Activated naive CD4-positive, alpha-beta T cell treated with anti-CD3 and anti-CD28 coated beads for 36 hours (primary cell): ENCODE measurements around the gene WLS. TPM values are rescaled to one million over a fixed set of nuclear protein-coding genes. Genes with fewer than 3 reads are reported as not detected.
A peak's percentile ranks its signal among the peaks of the same experiment; 100 is the strongest.

Experiments used
- CTCF ChIA-PET: fragments of 350-600 bp; sonication (Branson Sonifier 250); formaldehyde crosslinking; loops from one replicate; lab custom pipeline; 2021; ENCODE audit warnings: antibody characterized with exemption; lab: Charles Lee
- DNase-seq: peaks from one replicate; pipeline ENCODE4 v3.0.0-alpha.2; 2020
- H3K27ac Mint-ChIP-seq: one replicate; pipeline ENCODE4 v1.8.0; 2021; ENCODE audit warnings: mild to moderate bottlenecking, mixed read lengths
- H3K27me3 Mint-ChIP-seq: one replicate; pipeline ENCODE4 v1.8.0; 2021; ENCODE audit warnings: low read depth, mixed read lengths
- H3K36me3 Mint-ChIP-seq: one replicate; pipeline ENCODE4 v1.8.0; 2021; ENCODE audit warnings: low read depth, mixed read lengths
- H3K4me1 Mint-ChIP-seq: one replicate; pipeline ENCODE4 v1.8.0; 2021; ENCODE audit warnings: low read depth, mixed read lengths
- H3K4me3 Mint-ChIP-seq: one replicate; pipeline ENCODE4 v1.8.0; 2021; ENCODE audit warnings: mild to moderate bottlenecking, moderate library complexity, mixed read lengths
- H3K9me3 Mint-ChIP-seq: one replicate; pipeline ENCODE4 v1.8.0; 2021; ENCODE audit warnings: mixed read lengths
- intact Hi-C: fragments of 100-400 bp; cut with micrococcal nuclease; formaldehyde crosslinking; loops from one replicate; pipeline ENCODE4 v1.15.1; 2023
- total RNA-seq, 2 experiments: library from RNA; stranded (reverse); gene quantifications; one replicate each; pipeline ENCODE4 v1.2.3, GENCODE V29; 2021

WLS gene
- total RNA-seq, 2 experiments from 2014 or later: not detected

DNA sequence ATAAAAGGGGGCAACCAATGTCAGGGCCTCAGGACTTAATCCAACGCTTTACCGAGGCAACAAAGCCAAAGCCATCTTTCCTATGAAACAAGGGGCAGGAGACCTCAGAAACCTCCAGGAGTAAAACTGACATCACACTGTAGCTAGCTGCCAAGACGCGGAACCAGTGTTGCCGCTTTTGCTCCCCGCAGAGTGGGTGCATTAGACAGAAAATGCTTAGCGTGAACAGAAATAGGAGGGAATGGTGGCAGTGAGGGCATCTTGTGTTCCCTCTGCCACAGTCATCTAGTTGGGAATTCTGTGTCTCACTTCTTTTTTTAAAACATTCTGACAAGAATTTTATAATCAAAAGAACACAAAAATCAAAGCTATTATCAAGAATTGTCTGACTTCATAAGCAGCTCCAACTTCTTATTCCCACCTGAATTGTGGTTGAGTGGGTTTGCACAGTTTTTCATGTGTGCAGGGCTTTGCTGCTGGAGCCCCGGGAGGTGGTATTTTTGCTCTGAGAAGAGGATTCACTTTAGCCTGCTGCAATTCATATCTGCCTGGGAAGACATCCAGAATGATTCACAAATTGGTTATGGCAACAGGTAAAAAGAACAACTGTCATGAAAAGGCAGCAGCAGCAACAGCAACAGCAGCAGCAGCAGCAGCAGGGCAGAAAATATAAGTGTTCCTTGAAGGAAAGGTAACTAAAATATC is 99.7 kb downstream of the WLS start:
- intact Hi-C loops: no loop called here
- H3K27ac Mint-ChIP-seq: no peak overlapping the region
- CTCF ChIA-PET: no interaction called here
- H3K4me1 Mint-ChIP-seq: no peaks in the 10 kb centered on the region
- H3K9me3 Mint-ChIP-seq: no peaks in the 10 kb centered on the region
- no peaks in the 10 kb centered on the region for H3K36me3 Mint-ChIP-seq
- no peak for DNase-seq
- no peak overlapping the region for H3K4me3 Mint-ChIP-seq
- H3K27me3 Mint-ChIP-seq: no peaks in the 10 kb centered on the region

DNA sequence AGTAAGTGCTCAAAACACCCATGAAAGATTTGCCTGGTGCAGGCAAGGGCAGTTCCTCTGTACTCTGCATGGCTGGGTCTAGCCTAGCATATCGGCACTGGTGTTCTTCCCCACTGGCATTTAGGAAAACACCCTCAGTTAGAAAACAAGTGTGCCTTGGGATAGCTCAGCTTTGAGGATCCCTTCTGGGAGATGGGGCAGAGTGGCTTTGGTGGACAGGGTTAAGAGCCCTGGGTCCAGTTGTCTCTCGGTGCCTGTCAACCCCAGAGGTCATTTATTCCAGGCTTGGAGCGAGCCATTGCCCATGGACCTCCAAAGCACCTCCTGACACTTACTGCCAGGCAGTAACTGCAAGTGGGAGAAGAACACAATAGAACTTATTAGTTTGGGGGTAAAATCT is 101.1 kb downstream of the WLS start:
- Mint-ChIP-seq H3K4me3 (no peak overlapping the region), H3K36me3 (no peaks in the 10 kb centered on the region), H3K9me3 (no peaks in the 10 kb centered on the region), H3K4me1 (no peaks in the 10 kb centered on the region), H3K27me3 (no peaks in the 10 kb centered on the region), H3K27ac (no peak overlapping the region)
- intact Hi-C loops: no loop called here
- CTCF ChIA-PET: interaction anchor here (0.6 kb wide), 1 partner anchor 14 kb away, joined by 3 read pairs; no protein-coding TSS in a partner anchor
- no peak for DNase-seq

DNA sequence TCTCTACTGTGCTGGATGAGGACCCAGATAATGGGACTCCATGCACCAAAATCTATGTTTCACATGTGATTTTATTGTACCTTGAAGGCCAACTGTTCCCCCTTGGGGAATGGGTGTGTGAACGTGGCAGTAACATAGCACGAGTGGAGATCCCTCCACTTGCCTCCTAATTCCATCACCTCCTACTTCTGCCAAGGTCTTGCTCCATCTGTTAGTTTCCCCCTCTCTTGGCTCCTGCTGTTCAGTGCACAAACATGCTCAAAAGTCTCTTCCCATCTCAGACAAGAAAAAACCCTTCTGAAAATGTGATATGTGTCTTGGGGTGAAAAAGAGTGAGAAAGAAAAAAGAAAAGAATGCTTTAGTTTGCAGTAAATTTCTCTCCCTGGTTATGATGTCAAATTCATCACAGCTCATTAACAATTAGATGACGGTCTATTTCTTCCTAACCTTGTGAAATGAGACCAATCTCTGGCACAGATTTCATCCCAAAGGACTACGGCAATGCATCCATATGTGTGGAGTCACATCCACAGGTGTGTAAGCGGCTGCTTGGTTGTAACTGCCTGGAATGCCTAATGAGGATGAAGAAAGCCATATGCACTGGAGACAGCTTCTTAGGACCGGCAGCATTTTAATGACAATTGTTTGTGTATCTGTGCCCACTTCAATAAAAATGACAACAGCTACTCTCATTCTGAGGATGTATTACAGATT is 102.6 kb downstream of the WLS start:
- CTCF ChIA-PET: interaction anchor here (0.6 kb wide), 1 partner anchor 363 kb away, joined by 3 read pairs; no protein-coding TSS in a partner anchor
- H3K27ac Mint-ChIP-seq: no peak overlapping the region

DNA sequence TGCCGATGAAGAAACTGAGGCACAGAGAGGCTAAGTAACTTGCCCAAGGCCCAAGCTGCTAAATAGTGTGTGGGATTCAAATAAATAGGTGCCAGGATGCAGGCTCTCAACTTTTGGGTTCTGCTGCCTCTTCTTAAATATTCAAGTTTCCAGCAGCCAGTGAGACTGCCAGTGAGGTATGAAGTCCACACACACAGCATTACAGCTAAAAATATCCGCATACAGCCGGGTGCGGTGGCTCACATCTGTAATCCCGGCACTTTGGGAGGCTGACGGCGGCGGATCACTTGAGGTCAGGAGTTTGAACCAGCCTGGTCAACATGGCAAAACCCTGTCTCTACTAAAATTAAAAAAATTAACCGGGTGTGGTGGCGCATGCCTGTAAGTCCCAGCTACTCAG is 103.5 kb downstream of the WLS start:
- intact Hi-C loops: no loop called here
- no peak for DNase-seq
- Mint-ChIP-seq H3K9me3 (no peaks in the 10 kb centered on the region), H3K27ac (no peak overlapping the region), H3K4me3 (no peak overlapping the region), H3K27me3 (no peaks in the 10 kb centered on the region), H3K4me1 (no peaks in the 10 kb centered on the region), H3K36me3 (no peaks in the 10 kb centered on the region)
- CTCF ChIA-PET: interaction anchor here (0.8 to 1.0 kb wide), 2 partner anchors 8 to 87 kb away, joined by 3 read pairs; no protein-coding TSS in a partner anchor

More for the DNA sequence above, 102.6 kb downstream of the WLS start:
- intact Hi-C loops: no loop called here
- H3K9me3 Mint-ChIP-seq: no peaks in the 10 kb centered on the region
- no peaks in the 10 kb centered on the region for H3K27me3 Mint-ChIP-seq
- no peaks in the 10 kb centered on the region for H3K36me3 Mint-ChIP-seq
- no peak overlapping the region for H3K4me3 Mint-ChIP-seq
- no peaks in the 10 kb centered on the region for H3K4me1 Mint-ChIP-seq
- DNase-seq: no peak

DNA sequence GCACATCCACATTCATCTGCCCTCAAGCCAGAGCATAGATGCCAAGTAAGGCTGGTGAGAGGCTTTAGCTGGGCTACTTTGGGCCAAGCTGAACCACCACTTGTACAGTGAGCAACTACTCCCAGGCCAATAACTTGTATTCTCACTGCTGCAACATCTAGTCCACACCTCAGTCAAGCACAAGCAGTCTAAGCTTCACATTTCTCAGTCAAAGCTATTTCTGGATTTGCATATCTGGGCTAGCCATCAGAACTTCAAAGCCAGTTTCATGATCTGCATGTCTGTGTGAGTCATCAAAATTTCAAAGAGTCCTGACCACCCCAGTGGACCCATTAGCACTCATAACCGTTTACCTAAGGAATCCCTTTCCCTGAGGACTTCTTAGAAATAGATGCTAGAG is 104.2 kb downstream of the WLS start:
- Mint-ChIP-seq H3K27ac (no peak overlapping the region), H3K4me3 (no peak overlapping the region), H3K9me3 (no peaks in the 10 kb centered on the region), H3K36me3 (no peaks in the 10 kb centered on the region), H3K4me1 (no peaks in the 10 kb centered on the region), H3K27me3 (no peaks in the 10 kb centered on the region)
- CTCF ChIA-PET: interaction anchor here (1.0 kb wide), 1 partner anchor 87 kb away, joined by 3 read pairs; no protein-coding TSS in a partner anchor
- no peak for DNase-seq
- intact Hi-C loops: no loop called here

DNA sequence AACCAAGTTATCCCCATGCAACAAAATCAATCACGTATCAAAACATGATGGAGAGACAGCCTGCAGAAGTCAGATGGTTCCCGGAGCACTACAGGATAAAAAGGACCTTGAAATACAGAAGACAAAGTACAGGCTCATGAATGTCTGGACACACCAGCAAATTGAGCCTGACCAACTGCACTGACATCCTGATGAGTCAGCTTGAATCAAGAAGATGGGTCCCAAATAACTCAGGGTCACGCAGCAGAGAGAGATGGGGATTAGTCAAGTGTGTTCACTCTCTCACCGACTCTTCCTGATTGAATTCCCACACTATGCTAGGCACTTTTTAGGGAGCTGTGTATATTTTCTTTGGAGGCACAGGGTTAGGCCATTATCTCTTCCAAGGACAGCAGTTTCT is 110.8 kb downstream of the WLS start:
- no peak overlapping the region for H3K27ac Mint-ChIP-seq
- no peak for DNase-seq
- H3K36me3 Mint-ChIP-seq: no peaks in the 10 kb centered on the region
- H3K9me3 Mint-ChIP-seq: no peaks in the 10 kb centered on the region
- H3K27me3 Mint-ChIP-seq: peaks cover 6% of the 10 kb centered on the region
- intact Hi-C loops: no loop called here
- H3K4me3 Mint-ChIP-seq: no peak overlapping the region
- CTCF ChIA-PET: interaction anchor here (1.7 to 3.2 kb wide), 6 partner anchors 23 to 1617 kb away, joined by 5 to 13 read pairs (median 11); no protein-coding TSS in a partner anchor
- peaks cover 4% of the 10 kb centered on the region for H3K4me1 Mint-ChIP-seq

DNA sequence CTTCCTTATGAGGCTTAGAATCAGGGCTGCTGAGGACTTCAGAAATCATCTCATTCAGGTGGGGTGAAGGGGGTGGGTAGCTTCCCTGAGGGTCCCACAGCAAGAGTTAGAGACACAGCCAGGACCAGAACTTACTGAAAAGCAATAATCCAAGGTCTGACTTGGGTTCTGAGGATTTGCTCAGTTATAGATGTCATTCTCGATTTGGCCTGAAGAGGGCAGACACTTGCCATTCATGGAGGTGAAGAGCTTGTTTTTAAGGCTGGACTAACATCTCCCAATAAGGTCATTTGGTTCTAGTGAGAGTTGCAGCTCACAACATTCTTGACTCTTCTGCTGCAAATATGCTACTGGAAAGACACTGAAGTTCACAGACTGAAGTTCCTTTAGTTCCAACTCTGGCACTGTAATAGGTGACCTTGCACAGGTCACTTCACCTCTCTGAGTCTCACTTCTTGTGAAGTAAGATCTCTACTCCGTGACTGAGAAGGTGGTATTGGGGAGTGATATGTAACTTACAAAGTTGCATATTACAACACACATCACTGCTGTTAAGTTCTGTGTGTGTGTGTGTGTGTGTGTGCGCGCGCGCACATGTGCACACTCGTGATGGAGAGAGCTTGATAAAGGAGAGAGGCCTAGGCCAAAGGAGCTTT is 112.1 kb downstream of the WLS start:
- Mint-ChIP-seq H3K4me1 (peaks cover 4% of the 10 kb centered on the region), H3K27ac (no peak overlapping the region), H3K36me3 (no peaks in the 10 kb centered on the region), H3K4me3 (no peak overlapping the region), H3K9me3 (no peaks in the 10 kb centered on the region), H3K27me3 (peaks cover 6% of the 10 kb centered on the region)
- intact Hi-C loops: loop anchor here (1.0 kb wide), 3 partner anchors 222 to 323 kb away; no protein-coding TSS in a partner anchor
- CTCF ChIA-PET: interaction anchor here (0.6 to 3.2 kb wide), 23 partner anchors 9 to 1618 kb away, joined by 3 to 13 read pairs (median 4); no protein-coding TSS in a partner anchor
- DNase-seq: peak; percentile 51

DNA sequence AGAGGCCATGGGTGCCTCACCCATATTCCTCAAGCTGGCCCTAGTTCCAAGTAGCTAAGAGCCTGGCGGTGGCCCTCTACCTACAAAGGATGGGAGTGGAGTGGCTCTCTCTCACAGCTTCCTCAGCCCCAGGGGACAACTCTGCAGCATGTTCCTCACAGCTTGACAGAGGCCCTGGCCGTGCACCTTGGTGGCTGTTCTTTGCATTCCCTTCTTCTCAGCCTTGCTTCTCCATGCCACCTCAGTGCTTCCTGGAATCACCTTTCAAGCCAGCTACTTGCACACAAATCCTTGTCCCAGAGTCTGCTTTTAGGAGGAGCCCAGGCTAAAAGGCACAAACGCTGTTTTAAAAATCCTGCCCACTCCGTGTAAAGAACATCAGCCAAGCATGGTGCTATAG is 112.9 kb downstream of the WLS start:
- Mint-ChIP-seq H3K36me3 (no peaks in the 10 kb centered on the region), H3K4me3 (no peak overlapping the region), H3K27ac (no peak overlapping the region), H3K27me3 (peaks cover 6% of the 10 kb centered on the region), H3K4me1 (peaks cover 4% of the 10 kb centered on the region), H3K9me3 (no peaks in the 10 kb centered on the region)
- DNase-seq: no peak
- intact Hi-C loops: loop anchor here (10.0 kb wide), 1 partner anchor 555 kb away; no protein-coding TSS in a partner anchor
- CTCF ChIA-PET: interaction anchor here (0.8 to 3.2 kb wide), 10 partner anchors 10 to 1619 kb away, joined by 3 to 13 read pairs (median 4); no protein-coding TSS in a partner anchor

DNA sequence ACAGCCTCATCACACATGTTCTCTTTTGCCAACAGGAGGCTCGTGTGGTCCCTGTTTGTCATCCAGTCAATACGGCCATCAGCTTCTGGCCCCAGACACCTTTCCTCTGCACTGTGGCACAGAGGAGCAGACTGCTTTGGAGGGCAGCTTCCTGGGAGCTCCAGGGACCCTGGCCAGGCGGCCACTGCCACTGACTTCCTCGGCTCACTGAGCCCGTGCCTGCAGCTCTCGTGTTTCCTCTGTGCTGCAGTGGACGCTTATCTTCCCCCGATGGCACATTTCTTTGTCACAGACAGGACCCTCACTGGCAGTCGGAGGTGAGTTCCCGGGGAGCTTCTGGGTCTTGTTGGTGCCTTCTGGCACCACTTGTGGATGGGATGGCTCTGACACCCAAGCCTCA is 114.9 kb downstream of the WLS start:
- Mint-ChIP-seq H3K36me3 (no peaks in the 10 kb centered on the region), H3K4me3 (no peak overlapping the region), H3K27me3 (peaks cover 6% of the 10 kb centered on the region), H3K4me1 (peaks cover 4% of the 10 kb centered on the region), H3K27ac (no peak overlapping the region), H3K9me3 (no peaks in the 10 kb centered on the region)
- DNase-seq: no peak
- intact Hi-C loops: loop anchor here (10.0 kb wide), 1 partner anchor 553 kb away; no protein-coding TSS in a partner anchor
- CTCF ChIA-PET: interaction anchor here (0.6 to 3.6 kb wide), 14 partner anchors 9 to 1620 kb away, joined by 3 to 15 read pairs (median 4); no protein-coding TSS in a partner anchor

DNA sequence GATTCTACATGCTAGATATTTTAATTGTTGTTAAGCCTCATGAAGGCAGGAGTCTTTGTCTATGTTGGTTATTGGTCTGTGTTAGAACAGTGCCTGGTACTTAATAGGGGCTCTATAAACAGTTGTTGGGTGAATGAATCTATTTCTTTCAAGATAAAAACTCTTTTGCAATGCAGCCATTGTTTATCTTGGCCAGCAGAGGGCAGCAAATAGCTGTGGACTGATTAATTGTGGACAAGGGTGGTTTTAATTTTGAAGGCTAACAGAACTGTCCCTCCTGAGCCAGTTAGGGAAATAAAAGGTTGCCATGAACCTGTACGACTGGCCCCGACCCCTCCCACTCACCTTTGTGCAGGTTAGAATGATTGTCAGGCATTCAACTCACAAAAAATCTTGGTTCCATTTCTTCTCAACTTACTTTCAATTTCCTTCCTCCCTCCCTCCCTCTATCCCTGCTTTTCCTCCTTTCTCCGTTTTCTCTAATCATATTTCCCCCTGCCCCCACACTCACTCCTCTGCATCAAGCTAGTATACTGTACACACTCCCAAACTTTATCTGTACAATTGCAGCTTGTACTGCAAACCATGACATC is 115.6 kb downstream of the WLS start:
- H3K4me1 Mint-ChIP-seq: peaks cover 4% of the 10 kb centered on the region
- H3K4me3 Mint-ChIP-seq: no peak overlapping the region
- peak; percentile 67 for DNase-seq
- no peaks in the 10 kb centered on the region for H3K36me3 Mint-ChIP-seq
- no peak overlapping the region for H3K27ac Mint-ChIP-seq
- CTCF ChIA-PET: interaction anchor here (0.6 to 3.6 kb wide), 17 partner anchors 8 to 1620 kb away, joined by 3 to 15 read pairs (median 4); no protein-coding TSS in a partner anchor
- H3K27me3 Mint-ChIP-seq: peaks cover 6% of the 10 kb centered on the region
- intact Hi-C loops: loop anchor here (1.0 to 10.0 kb wide), 4 partner anchors 230 to 552 kb away; no protein-coding TSS in a partner anchor
- no peaks in the 10 kb centered on the region for H3K9me3 Mint-ChIP-seq

DNA sequence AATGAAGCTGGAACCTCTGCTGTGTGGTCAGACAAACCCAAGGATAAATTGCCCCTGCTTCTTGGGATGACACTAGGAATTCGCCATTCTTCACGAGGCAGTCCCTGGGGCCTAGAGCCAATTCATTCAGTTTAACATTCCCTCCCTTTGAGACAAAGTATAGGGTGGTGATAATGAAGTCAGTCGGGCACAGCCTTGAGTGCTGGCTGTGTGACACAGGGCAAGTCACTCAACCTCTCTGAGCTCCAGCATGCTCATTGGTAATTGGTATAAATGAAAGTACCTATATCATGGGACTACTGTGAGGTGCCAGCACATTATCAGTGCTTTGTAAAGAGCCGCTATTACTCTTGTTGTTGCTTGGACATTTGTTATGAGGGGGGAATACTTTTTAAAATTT is 117.0 kb downstream of the WLS start:
- H3K4me1 Mint-ChIP-seq: peaks cover 4% of the 10 kb centered on the region
- H3K27ac Mint-ChIP-seq: no peak overlapping the region
- intact Hi-C loops: loop anchor here (10.0 kb wide), 1 partner anchor 551 kb away; no protein-coding TSS in a partner anchor
- H3K27me3 Mint-ChIP-seq: peaks cover 6% of the 10 kb centered on the region
- CTCF ChIA-PET: interaction anchor here (3.6 kb wide), 1 partner anchor 349 kb away, joined by 15 read pairs; no protein-coding TSS in a partner anchor
- H3K9me3 Mint-ChIP-seq: no peaks in the 10 kb centered on the region
- no peaks in the 10 kb centered on the region for H3K36me3 Mint-ChIP-seq
- DNase-seq: no peak
- no peak overlapping the region for H3K4me3 Mint-ChIP-seq
